Smooth muscle cell (in vitro differentiated cells): Measurements from ENCODE around the gene TLX1. TPM values are rescaled to one million over a fixed set of nuclear protein-coding genes. Genes with fewer than 3 reads are reported as not detected.
"Not testable (repeated sequence)": the region's sequence is repeated elsewhere in the genome, so short reads cannot be mapped to it uniquely, and the experiment has no call there.

Source experiments
- DNase-seq: peaks from one replicate; lab custom pipeline; 2025; ENCODE audit not compliant: unreplicated experiment; lab: John Stamatoyannopoulos, UW
- H2AFZ ChIP-seq: fragments of 200-600 bp; sonication (generic); 2 replicates; pipeline ENCODE4 v1.6.0; 2016; ENCODE audit warnings: antibody characterized with exemption, low read depth, mild to moderate bottlenecking
- H3F3A ChIP-seq: fragments of 200-600 bp; sonication (generic); 2 replicates; pipeline ENCODE4 v1.6.0; 2017; ENCODE audit warnings: antibody characterized with exemption, low read depth
- H3K27ac ChIP-seq: fragments of 200-600 bp; sonication (generic); 2 replicates; pipeline ENCODE4 v1.5.1; 2016; ENCODE audit warnings: low read depth, mild to moderate bottlenecking
- H3K27me3 ChIP-seq: fragments of 200-600 bp; sonication (generic); 2 replicates; pipeline ENCODE4 v1.6.1; 2016; ENCODE audit warnings: low read depth, mild to moderate bottlenecking
- H3K36me3 ChIP-seq: fragments of 200-600 bp; sonication (generic); 2 replicates; pipeline ENCODE4 v1.5.1; 2016; ENCODE audit warnings: low read depth
- H3K4me1 ChIP-seq: fragments of 200-600 bp; sonication (generic); 2 replicates; pipeline ENCODE4 v1.5.1; 2016; ENCODE audit warnings: low read depth
- H3K4me2 ChIP-seq: fragments of 200-600 bp; sonication (generic); 2 replicates; pipeline ENCODE4 v1.6.0; 2016; ENCODE audit warnings: mild to moderate bottlenecking
- H3K4me3 ChIP-seq: fragments of 200-600 bp; sonication (generic); 2 replicates; pipeline ENCODE4 v1.5.1; 2016; ENCODE audit warnings: mild to moderate bottlenecking
- H3K79me2 ChIP-seq: fragments of 200-600 bp; sonication (generic); 2 replicates; pipeline ENCODE4 v1.6.0; 2016; ENCODE audit warnings: low read depth, mild to moderate bottlenecking
- H3K9ac ChIP-seq: fragments of 200-600 bp; sonication (generic); 2 replicates; pipeline ENCODE4 v1.6.0; 2016; ENCODE audit warnings: low read depth
- H3K9me3 ChIP-seq: fragments of 200-600 bp; sonication (generic); replicated peaks from 2 replicates; pipeline ENCODE4 v1.5.1; 2016; ENCODE audit warnings: low read depth
- H4K20me1 ChIP-seq: fragments of 200-600 bp; sonication (generic); 2 replicates; pipeline ENCODE4 v1.6.0; 2016; ENCODE audit warnings: low read depth
- CTCF ChIP-seq: fragments of 200-600 bp; sonication (generic); IDR thresholded peaks from 2 replicates; pipeline ENCODE4 v1.5.1; 2017; ENCODE audit warnings: borderline replicate concordance, mild to moderate bottlenecking, antibody characterized with exemption; ENCODE audit not compliant: insufficient read depth, poor library complexity, severe bottlenecking
- WGBS: methylation state at CpG from one replicate; pipeline ENCODE4 v1.1.7; 2016; ENCODE audit warnings: low lambda C conversion rate; 5-methylcytosine and 5-hydroxymethylcytosine counted together
- polyA plus RNA-seq: library from polyadenylated mRNA; unstranded; fragments of >200 nt; fragmentation: Nextera tagmentation; extraction: Ambion mirVana; gene quantifications from 2 replicates; pipeline ENCODE4 v1.2.1, GENCODE V29; 2016
- total RNA-seq: library from RNA; depleted of rRNA; stranded (reverse); fragments of >200 nt; gene quantifications from 2 replicates; pipeline ENCODE4 v1.2.3, GENCODE V29; 2014

Gene TLX1
- total and polyA plus RNA-seq, 2 experiments from 2014 or later = not detected

DNA sequence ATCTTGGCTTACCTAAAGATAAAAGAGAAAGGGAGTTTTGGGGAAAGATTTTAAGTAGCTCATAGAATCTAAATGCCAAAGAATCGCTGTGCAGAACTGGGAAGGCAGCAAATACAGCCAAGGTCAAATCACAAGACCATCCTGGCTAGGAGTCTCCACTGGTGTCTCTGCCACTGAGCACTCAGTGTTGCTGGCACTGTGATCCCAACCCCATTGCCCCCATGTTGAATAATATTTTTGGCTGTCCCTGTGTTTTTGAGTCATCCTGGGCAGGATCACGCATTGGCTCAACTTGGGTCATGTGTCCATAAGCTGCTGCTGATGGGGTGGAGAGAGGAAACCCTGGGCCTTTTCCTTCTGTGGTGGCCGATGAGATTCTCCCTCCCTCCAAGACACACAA is 21.2 kb downstream of the TLX1 start:
- Histone ChIP-seq H3K27me3 (peaks cover 75% of the 10 kb centered on the region), H3K9ac (no peak overlapping the region), H3F3A (no peaks in the 10 kb centered on the region), H4K20me1 (no peaks in the 10 kb centered on the region), H3K9me3 (no peaks in the 10 kb centered on the region), H3K4me3 (no peak overlapping the region), H3K79me2 (no peaks in the 10 kb centered on the region), H3K4me2 (no peak overlapping the region), H3K4me1 (no peaks in the 10 kb centered on the region), H3K36me3 (no peaks in the 10 kb centered on the region), H2AFZ (no peak overlapping the region), H3K27ac (no peak overlapping the region)
- WGBS = 86% methylated on average over 3 of the region's 3 CpGs
- DNase-seq = no peak
- TF ChIP-seq CTCF = no peak

GRCh38 chr10:101154506-101154905 is 23.4 kb downstream of the TLX1 start:
- H3K9me3 ChIP-seq, H3K79me2 ChIP-seq, H3K27ac ChIP-seq, H3K9ac ChIP-seq, H3K36me3 ChIP-seq, DNase-seq, H3F3A ChIP-seq, H3K4me2 ChIP-seq, H2AFZ ChIP-seq, H3K4me1 ChIP-seq, H3K4me3 ChIP-seq, H4K20me1 ChIP-seq: not testable (repeated sequence)
- H3K27me3 ChIP-seq = peaks cover 54% of the 10 kb centered on the region
- WGBS = 96% methylated on average over 5 of the region's 5 CpGs

DNA sequence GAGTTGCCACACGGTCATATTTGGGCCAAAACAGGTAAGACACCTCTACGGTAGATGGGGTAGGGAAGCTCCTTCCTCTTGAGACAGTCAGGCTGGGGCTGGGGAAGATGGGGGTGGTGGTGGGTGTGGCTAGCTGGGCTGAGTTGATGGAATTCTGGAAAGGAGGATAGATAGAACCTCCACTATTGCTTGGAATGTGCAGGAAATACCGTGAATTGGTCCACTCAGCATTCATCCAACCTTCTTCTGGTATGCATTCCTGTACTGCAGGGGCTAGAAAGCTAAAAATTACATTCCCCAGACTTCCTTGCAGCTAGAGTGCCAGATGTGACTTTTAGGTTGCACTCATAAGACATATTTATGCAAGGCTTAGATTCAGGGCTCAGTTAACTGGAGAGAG is 24.8 kb downstream of the TLX1 start:
- H2AFZ ChIP-seq = no peak overlapping the region
- DNase-seq = no peak
- peaks cover 47% of the 10 kb centered on the region for H3K27me3 ChIP-seq
- 67% methylated on average over 3 of the region's 3 CpGs for WGBS
- H3K9me3 ChIP-seq = no peaks in the 10 kb centered on the region
- no peaks in the 10 kb centered on the region for H3K36me3 ChIP-seq
- H3K79me2 ChIP-seq = no peaks in the 10 kb centered on the region
- no peak for TF ChIP-seq CTCF
- H3K9ac ChIP-seq = no peak overlapping the region
- H4K20me1 ChIP-seq = no peaks in the 10 kb centered on the region
- no peak overlapping the region for H3K4me3 ChIP-seq
- no peak overlapping the region for H3K27ac ChIP-seq
- H3K4me2 ChIP-seq = no peak overlapping the region
- H3K4me1 ChIP-seq = no peaks in the 10 kb centered on the region
- H3F3A ChIP-seq = no peaks in the 10 kb centered on the region

DNA sequence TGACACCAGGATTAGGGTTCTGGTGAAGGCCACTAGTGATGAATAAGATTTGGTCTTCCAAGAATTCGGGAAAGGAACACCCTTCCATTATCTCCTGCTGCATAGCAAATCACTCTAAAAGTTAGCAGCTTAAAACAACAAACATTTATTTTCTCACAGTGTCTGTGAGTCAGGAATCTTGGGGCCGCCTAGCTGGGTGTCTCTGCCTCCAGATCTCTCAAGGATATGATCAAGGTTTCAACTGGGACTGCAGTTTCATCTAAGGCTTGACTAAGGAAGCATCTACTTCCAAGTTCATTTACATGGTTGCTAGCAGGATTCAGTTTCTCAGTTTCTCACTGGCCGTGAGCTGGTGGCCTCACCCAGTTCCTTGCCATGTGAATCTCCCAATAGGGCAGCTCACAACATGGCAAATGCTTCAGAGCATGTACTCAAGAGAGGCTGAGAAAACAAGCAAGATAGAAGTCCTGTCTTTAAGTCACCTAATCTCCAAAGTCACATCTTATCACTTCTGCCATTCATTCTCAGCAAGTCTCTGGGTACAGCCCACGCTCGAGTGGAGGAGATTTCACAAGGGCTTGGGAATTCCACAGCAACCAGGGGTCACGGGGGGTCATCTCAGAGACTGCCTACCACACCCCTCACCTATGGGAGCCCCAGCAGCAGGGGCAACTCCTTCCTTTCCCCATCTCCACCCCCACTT is 26.8 kb downstream of the TLX1 start:
- no peak for TF ChIP-seq CTCF
- 48% methylated on average over 6 of the region's 6 CpGs for WGBS
- Histone ChIP-seq H3K9me3 (no peaks in the 10 kb centered on the region), H3K36me3 (no peaks in the 10 kb centered on the region), H3K27ac (no peak overlapping the region), H3K79me2 (no peaks in the 10 kb centered on the region), H3K4me3 (no peak overlapping the region), H3F3A (no peaks in the 10 kb centered on the region), H3K27me3 (peaks cover 44% of the 10 kb centered on the region), H3K9ac (no peak overlapping the region), H4K20me1 (no peaks in the 10 kb centered on the region), H3K4me1 (no peaks in the 10 kb centered on the region), H3K4me2 (no peak overlapping the region), H2AFZ (no peak overlapping the region)
- no peak for DNase-seq
